Neural cell (in vitro differentiated cells): ENCODE measurements around the gene IGFBPL1. TPM values are rescaled to one million over a fixed set of nuclear protein-coding genes. Genes with fewer than 3 reads are reported as not detected.

Source experiments
- H2AFZ ChIP-seq: fragments of 200-600, 300-800 bp; sonication (generic), shearing (Covaris generic); 2 replicates; pipeline ENCODE4 v1.6.0; 2014; ENCODE audit warnings: low read depth, mild to moderate bottlenecking, antibody characterized with exemption, low read length, moderate library complexity
- H3F3A ChIP-seq: fragments of 200-600 bp; shearing (Covaris generic); 2 replicates; pipeline ENCODE4 v1.6.1; 2016; ENCODE audit warnings: mild to moderate bottlenecking, moderate library complexity, mixed read lengths, antibody characterized with exemption, low read length; ENCODE audit not compliant: insufficient read depth, poor library complexity, severe bottlenecking
- H3K27ac ChIP-seq: fragments of 200-600, 300-800 bp; sonication (generic), shearing (Covaris generic); 2 replicates; pipeline ENCODE4 v1.5.1; 2014; ENCODE audit warnings: mild to moderate bottlenecking, low read length, moderate library complexity
- H3K27me3 ChIP-seq: fragments of 300-800, 200-600 bp; sonication (generic), shearing (Covaris generic); 2 replicates; pipeline ENCODE4 v1.6.0; 2014; ENCODE audit warnings: mild to moderate bottlenecking, low read depth, low read length, moderate library complexity; ENCODE audit not compliant: insufficient read depth
- H3K36me3 ChIP-seq: fragments of 300-800, 200-600 bp; sonication (generic), shearing (Covaris generic); 2 replicates; pipeline ENCODE4 v1.5.1; 2014; ENCODE audit warnings: mild to moderate bottlenecking, antibody characterized with exemption, low read length, moderate library complexity; ENCODE audit not compliant: insufficient read depth
- H3K4me2 ChIP-seq: fragments of 300-800, 200-600 bp; sonication (generic), shearing (Covaris generic); 2 replicates; pipeline ENCODE4 v1.6.0; 2014; ENCODE audit warnings: mild to moderate bottlenecking, low read length
- H3K4me3 ChIP-seq: fragments of 300-800, 200-600 bp; sonication (generic), shearing (Covaris generic); 2 replicates; pipeline ENCODE4 v1.5.1; 2014; ENCODE audit warnings: mild to moderate bottlenecking, low read length, moderate library complexity
- H3K79me2 ChIP-seq: fragments of 200-600 bp; shearing (Covaris generic); replicated peaks from 2 replicates; pipeline ENCODE4 v1.6.0; 2014; ENCODE audit warnings: mild to moderate bottlenecking, low read length, moderate library complexity; ENCODE audit not compliant: insufficient read depth
- H3K9ac ChIP-seq: fragments of 300-800, 200-600 bp; sonication (generic), shearing (Covaris generic); 2 replicates; pipeline ENCODE4 v1.6.1; 2016; ENCODE audit warnings: mild to moderate bottlenecking, low read length, mixed read lengths
- H3K9me2 ChIP-seq: fragments of 200-600 bp; shearing (Covaris generic); 2 replicates; pipeline ENCODE4 v1.6.1; 2016; ENCODE audit warnings: mild to moderate bottlenecking, low read length, mixed read lengths; ENCODE audit not compliant: insufficient read depth
- H3K9me3 ChIP-seq: fragments of 200-600, 300-800 bp; sonication (generic), shearing (Covaris generic); 2 replicates; pipeline ENCODE4 v1.6.1; 2016; ENCODE audit warnings: mild to moderate bottlenecking, mixed run types, low read length, moderate library complexity, mixed read lengths
- H4K20me1 ChIP-seq: fragments of 200-600 bp; shearing (Covaris generic); 2 replicates; pipeline ENCODE4 v1.6.1; 2016; ENCODE audit warnings: mild to moderate bottlenecking, mixed run types; ENCODE audit not compliant: insufficient read depth
- EP300 ChIP-seq: fragments of 450-650 bp; conservative IDR thresholded peaks from 2 replicates; pipeline ENCODE4 v1.6.1; 2014; ENCODE audit warnings: antibody characterized with exemption, mild to moderate bottlenecking, moderate library complexity; ENCODE audit not compliant: poor library complexity, severe bottlenecking
- EZH2 ChIP-seq: fragments of 200-600, 300-800 bp; shearing (Covaris generic), sonication (generic); IDR thresholded peaks from 2 replicates; pipeline ENCODE4 v1.6.1; 2014; ENCODE audit warnings: antibody characterized with exemption, low read length, borderline replicate concordance, mild to moderate bottlenecking; ENCODE audit not compliant: insufficient read depth, poor library complexity, severe bottlenecking
- MXI1 ChIP-seq: fragments of 450-650 bp; conservative IDR thresholded peaks from 2 replicates; pipeline ENCODE4 v1.6.1; 2014; ENCODE audit warnings: antibody characterized with exemption, mild to moderate bottlenecking; ENCODE audit not compliant: poor library complexity, severe bottlenecking
- POLR2AphosphoS5 ChIP-seq: IDR thresholded peaks from 2 replicates; pipeline ENCODE4 v1.6.1; 2012
- RAD21 ChIP-seq: fragments of 450-650 bp; conservative IDR thresholded peaks from 2 replicates; pipeline ENCODE4 v1.6.1; 2014; ENCODE audit warnings: antibody characterized with exemption, mild to moderate bottlenecking, moderate library complexity
- SMC3 ChIP-seq: fragments of 450-650 bp; conservative IDR thresholded peaks from 2 replicates; pipeline ENCODE4 v1.6.1; 2014; ENCODE audit warnings: antibody characterized with exemption, mild to moderate bottlenecking, moderate library complexity; ENCODE audit not compliant: poor library complexity
- TAF1 ChIP-seq: IDR thresholded peaks from 2 replicates; pipeline ENCODE4 v1.6.1; 2012; ENCODE audit warnings: low read depth
- polyA plus RNA-seq: library from polyadenylated mRNA; depleted of rRNA; stranded (reverse); fragments of >200 nt; gene quantifications from 2 replicates; pipeline ENCODE4 v1.2.3, GENCODE V29; 2014
- TF ChIP-seq, protein P1 (sequence below): IDR thresholded peaks from 2 replicates; pipeline ENCODE4 v1.6.1; 2012; ENCODE audit warnings: borderline replicate concordance
- TF ChIP-seq, protein P2 (sequence below): fragments of 450-650 bp; IDR thresholded peaks from 2 replicates; pipeline ENCODE4 v1.5.1; 2014; ENCODE audit warnings: antibody characterized with exemption, mild to moderate bottlenecking, moderate library complexity; ENCODE audit not compliant: poor library complexity, severe bottlenecking

IGFBPL1 gene
- polyA plus RNA-seq, 1 donor from 2014 or later = 372 TPM

DNA sequence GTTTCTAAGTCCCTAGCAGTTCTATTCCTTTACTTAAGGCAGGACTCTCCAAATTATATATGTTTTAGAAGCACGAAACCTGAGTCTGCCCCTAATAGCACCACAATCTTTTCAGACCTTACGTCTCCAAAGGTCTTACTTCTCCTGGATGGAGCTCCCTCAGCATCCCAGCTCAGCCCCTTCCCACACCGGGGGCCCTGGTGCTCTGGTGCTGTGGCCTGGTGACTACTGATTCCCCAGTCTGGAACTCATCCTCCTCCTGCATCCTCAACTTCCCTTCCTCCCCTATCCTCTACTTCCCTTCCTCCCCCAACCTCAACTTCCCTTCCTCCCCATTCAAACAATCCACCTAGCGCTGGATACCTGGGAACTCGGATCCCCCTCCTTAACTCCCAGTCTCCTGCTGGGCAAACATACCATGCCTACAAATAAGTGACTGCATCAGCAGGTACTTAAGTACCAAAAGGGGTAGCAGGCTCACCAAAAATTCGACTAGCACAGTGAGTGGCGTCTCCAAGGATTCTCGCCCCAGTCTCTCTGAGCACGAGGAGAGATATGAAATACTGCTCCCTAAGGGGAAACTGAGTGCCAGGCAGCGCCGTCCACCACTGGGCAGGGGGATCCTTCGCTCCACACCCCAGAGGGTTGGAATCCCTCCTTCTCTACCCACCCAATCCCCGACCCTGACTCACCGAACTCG is 831 bp downstream of the IGFBPL1 start:
- Histone ChIP-seq H3K9me2 (no peaks in the 10 kb centered on the region), H3K27ac (peak overlapping the region; percentile 98), H3K27me3 (no peaks in the 10 kb centered on the region), H3K36me3 (no peaks in the 10 kb centered on the region), H3F3A (peaks cover 9% of the 10 kb centered on the region), H3K9me3 (no peaks in the 10 kb centered on the region), H3K79me2 (peaks cover 58% of the 10 kb centered on the region), H3K4me2 (peak overlapping the region; percentile 98), H2AFZ (peak overlapping the region; percentile 21), H4K20me1 (no peaks in the 10 kb centered on the region), H3K4me3 (peak overlapping the region; percentile 79), H3K9ac (peak overlapping the region; percentile 82)
- no peak for TF ChIP-seq EZH2
- TF ChIP-seq POLR2AphosphoS5 = peak; percentile 76

DNA sequence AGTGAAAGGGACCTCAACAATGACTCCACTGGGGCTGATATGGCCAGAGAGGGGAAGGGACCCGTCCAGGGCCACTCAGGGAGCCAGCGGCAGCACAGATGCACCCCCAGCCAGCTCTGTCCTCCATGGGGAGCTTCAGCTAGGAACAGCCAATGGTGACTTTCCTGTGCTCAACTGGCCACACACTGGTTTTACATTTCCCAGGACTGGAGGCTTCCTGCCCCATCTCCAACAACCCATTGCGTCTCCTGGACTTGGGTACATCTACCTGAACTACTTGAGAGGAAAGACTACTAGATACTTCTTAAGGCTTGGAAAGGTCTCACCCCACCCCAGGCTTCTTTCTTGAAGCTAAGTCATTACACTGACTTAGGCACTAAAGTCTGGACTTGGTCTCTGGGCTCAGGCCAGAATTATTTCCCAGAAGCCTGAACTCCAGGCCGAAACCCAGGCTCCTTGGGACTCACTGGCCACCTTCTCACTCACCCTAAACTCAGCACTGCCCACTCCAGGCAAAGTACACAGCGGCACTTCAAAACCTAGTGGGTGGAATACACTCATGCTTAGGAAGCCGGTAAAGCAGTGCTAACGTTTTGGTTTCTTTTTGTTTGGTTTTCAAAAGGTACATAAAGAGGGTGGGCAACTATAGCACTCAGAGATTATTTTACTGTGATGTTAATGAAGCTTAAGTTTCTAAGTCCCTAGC is 1.5 kb downstream of the IGFBPL1 start:
- H3K36me3 ChIP-seq = no peaks in the 10 kb centered on the region
- H2AFZ ChIP-seq = no peak overlapping the region
- TF ChIP-seq SMC3 (no peak), EP300 (no peak), MXI1 (no peak), EZH2 (no peak), TAF1 (peak; percentile 20), RAD21 (no peak), POLR2AphosphoS5 (no peak)
- TF ChIP-seq, protein P1, sequence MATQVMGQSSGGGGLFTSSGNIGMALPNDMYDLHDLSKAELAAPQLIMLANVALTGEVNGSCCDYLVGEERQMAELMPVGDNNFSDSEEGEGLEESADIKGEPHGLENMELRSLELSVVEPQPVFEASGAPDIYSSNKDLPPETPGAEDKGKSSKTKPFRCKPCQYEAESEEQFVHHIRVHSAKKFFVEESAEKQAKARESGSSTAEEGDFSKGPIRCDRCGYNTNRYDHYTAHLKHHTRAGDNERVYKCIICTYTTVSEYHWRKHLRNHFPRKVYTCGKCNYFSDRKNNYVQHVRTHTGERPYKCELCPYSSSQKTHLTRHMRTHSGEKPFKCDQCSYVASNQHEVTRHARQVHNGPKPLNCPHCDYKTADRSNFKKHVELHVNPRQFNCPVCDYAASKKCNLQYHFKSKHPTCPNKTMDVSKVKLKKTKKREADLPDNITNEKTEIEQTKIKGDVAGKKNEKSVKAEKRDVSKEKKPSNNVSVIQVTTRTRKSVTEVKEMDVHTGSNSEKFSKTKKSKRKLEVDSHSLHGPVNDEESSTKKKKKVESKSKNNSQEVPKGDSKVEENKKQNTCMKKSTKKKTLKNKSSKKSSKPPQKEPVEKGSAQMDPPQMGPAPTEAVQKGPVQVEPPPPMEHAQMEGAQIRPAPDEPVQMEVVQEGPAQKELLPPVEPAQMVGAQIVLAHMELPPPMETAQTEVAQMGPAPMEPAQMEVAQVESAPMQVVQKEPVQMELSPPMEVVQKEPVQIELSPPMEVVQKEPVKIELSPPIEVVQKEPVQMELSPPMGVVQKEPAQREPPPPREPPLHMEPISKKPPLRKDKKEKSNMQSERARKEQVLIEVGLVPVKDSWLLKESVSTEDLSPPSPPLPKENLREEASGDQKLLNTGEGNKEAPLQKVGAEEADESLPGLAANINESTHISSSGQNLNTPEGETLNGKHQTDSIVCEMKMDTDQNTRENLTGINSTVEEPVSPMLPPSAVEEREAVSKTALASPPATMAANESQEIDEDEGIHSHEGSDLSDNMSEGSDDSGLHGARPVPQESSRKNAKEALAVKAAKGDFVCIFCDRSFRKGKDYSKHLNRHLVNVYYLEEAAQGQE = no peak
- TF ChIP-seq, protein P2, sequence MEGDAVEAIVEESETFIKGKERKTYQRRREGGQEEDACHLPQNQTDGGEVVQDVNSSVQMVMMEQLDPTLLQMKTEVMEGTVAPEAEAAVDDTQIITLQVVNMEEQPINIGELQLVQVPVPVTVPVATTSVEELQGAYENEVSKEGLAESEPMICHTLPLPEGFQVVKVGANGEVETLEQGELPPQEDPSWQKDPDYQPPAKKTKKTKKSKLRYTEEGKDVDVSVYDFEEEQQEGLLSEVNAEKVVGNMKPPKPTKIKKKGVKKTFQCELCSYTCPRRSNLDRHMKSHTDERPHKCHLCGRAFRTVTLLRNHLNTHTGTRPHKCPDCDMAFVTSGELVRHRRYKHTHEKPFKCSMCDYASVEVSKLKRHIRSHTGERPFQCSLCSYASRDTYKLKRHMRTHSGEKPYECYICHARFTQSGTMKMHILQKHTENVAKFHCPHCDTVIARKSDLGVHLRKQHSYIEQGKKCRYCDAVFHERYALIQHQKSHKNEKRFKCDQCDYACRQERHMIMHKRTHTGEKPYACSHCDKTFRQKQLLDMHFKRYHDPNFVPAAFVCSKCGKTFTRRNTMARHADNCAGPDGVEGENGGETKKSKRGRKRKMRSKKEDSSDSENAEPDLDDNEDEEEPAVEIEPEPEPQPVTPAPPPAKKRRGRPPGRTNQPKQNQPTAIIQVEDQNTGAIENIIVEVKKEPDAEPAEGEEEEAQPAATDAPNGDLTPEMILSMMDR = peak; percentile 10
- H3K27ac ChIP-seq = peak overlapping the region; percentile 98
- peaks cover 9% of the 10 kb centered on the region for H3F3A ChIP-seq
- peaks cover 65% of the 10 kb centered on the region for H3K79me2 ChIP-seq
- H3K9me3 ChIP-seq = no peaks in the 10 kb centered on the region
- peak overlapping the region; percentile 82 for H3K9ac ChIP-seq
- H3K27me3 ChIP-seq = no peaks in the 10 kb centered on the region
- no peaks in the 10 kb centered on the region for H4K20me1 ChIP-seq
- no peaks in the 10 kb centered on the region for H3K9me2 ChIP-seq
- H3K4me3 ChIP-seq = peak overlapping the region; percentile 79
- peak overlapping the region; percentile 98 for H3K4me2 ChIP-seq
